Measurements from ENCODE around the gene RDH5.

- TF ChIP-seq CTCF (IDR thresholded peaks at IDR 0.05) (no peak), EP300 (IDR thresholded peaks at IDR 0.05) (no peak)
Observed at GRCh38 chr12:55741931-55742680, 21.9 kb downstream of the RDH5 start.
